Activated CD8-positive, alpha-beta memory T cell treated with anti-CD3 and anti-CD28 coated beads for 1 hour (primary cell): Measurements from ENCODE around the gene C14orf119.
A peak's percentile ranks its signal among the peaks of the same experiment; 100 is the strongest.
"Not testable (repeated sequence)": the region's sequence is repeated elsewhere in the genome, so short reads cannot be mapped to it uniquely, and the experiment has no call there.

ENCODE experiments used
- DNase-seq, 2 donors: peaks; one replicate each; pipeline ENCODE4 v3.0.0-alpha.2; 2020; ENCODE audit warnings: low read depth in 1 of 2; ENCODE audit errors: extremely low read depth in 1 of 2

Gene C14orf119

GRCh38 chr14:23107620-23108019 is 12.3 kb downstream of the C14orf119 start:
- DNase-seq = not testable (repeated sequence)

GRCh38 chr14:23108169-23108568 is 12.9 kb downstream of the C14orf119 start:
- DNase-seq = not testable (repeated sequence)

GRCh38 chr14:23109769-23110168 is 14.5 kb downstream of the C14orf119 start:
- DNase-seq = no peak

- no peak for DNase-seq
These were observed 15.5 kb downstream of the C14orf119 start for GRCh38 chr14:23110579-23111365.

- DNase-seq = no peak
These were observed 17.3 kb downstream of the C14orf119 start for GRCh38 chr14:23112359-23113178.

GRCh38 chr14:23113431-23114119 is 18.3 kb downstream of the C14orf119 start:
- DNase-seq = no peak

GRCh38 chr14:23114120-23114458 is 18.8 kb downstream of the C14orf119 start:
- DNase-seq = no peak

- DNase-seq = no peak
These were observed 19.3 kb downstream of the C14orf119 start for GRCh38 chr14:23114669-23115038.

- DNase-seq = no peak
These were observed 19.9 kb downstream of the C14orf119 start for GRCh38 chr14:23115039-23115731.

GRCh38 chr14:23115918-23116317 is 20.6 kb downstream of the C14orf119 start:
- DNase-seq = no peak

- no peak for DNase-seq
These were observed 22.2 kb downstream of the C14orf119 start for GRCh38 chr14:23117371-23118020.

- no peak for DNase-seq
These were observed 23.4 kb downstream of the C14orf119 start, which contains the start of gene CEBPE for GRCh38 chr14:23118506-23119362. CEBPE (minus strand) TSS chr14:23119255; CDS start chr14:23119091, 164 bp downstream.

GRCh38 chr14:23119363-23120327 is 24.3 kb downstream of the C14orf119 start:
- DNase-seq = no peak

- DNase-seq = peak; percentile 50 to 56
These were observed 25.4 kb downstream of the C14orf119 start for GRCh38 chr14:23120541-23121251.

- no peak for DNase-seq
These were observed 26.1 kb downstream of the C14orf119 start for GRCh38 chr14:23121361-23121771.

- DNase-seq = no peak
These were observed 26.8 kb downstream of the C14orf119 start for GRCh38 chr14:23122086-23122485.

- DNase-seq = no peak
These were observed 28.1 kb downstream of the C14orf119 start for GRCh38 chr14:23123419-23123818.
